ENCODE measurements around the gene ATP13A4.

DNA sequence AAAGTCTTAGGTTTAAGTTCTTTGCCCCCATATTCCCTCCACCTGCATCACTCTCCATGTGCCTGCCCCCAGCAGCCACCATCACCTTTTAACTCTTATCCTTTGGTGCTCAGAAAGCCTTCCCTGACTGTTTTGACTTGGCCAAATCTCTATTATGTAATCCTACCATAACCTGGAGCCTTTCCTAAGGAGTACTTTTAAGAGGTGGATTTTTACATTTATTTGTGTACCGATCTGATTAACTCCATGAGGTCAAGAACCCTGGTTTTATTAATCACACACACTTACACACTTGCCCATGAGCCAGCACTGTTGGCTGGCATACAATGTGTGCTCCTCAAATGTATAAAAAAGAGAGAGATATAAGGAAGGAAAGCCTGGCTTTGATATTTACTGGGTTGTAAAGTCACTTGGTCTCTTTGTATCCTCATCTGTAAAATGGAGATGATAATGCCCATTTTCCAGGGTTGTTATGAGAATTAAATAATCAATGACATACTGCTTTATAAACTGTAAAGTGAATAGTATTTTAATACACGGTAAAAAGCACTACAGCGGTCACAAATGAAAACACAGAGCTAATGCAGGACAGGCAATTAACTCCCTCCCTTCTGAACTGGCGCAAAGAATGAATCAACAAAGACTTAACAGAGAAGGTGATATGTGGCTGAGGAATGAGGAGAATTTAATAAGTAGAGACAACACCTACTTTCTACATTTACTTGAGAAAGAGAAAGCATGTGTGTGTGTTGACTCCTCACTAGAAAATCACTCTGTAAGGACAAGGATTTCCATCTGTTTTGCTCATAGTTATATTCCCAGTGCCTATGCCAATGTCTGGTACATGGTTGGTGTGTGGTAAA, 45.4 kb downstream of the ATP13A4 start:
- no peak for TF ChIP-seq SPI1 (IDR thresholded peaks at IDR 0.05; ENCODE audit: borderline replicate concordance, low read depth)
- TF ChIP-seq, protein P1, sequence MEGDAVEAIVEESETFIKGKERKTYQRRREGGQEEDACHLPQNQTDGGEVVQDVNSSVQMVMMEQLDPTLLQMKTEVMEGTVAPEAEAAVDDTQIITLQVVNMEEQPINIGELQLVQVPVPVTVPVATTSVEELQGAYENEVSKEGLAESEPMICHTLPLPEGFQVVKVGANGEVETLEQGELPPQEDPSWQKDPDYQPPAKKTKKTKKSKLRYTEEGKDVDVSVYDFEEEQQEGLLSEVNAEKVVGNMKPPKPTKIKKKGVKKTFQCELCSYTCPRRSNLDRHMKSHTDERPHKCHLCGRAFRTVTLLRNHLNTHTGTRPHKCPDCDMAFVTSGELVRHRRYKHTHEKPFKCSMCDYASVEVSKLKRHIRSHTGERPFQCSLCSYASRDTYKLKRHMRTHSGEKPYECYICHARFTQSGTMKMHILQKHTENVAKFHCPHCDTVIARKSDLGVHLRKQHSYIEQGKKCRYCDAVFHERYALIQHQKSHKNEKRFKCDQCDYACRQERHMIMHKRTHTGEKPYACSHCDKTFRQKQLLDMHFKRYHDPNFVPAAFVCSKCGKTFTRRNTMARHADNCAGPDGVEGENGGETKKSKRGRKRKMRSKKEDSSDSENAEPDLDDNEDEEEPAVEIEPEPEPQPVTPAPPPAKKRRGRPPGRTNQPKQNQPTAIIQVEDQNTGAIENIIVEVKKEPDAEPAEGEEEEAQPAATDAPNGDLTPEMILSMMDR (IDR thresholded peaks at IDR 0.05; ENCODE audit: insufficient read depth, low read length): no peak
